ENCODE data around the gene CNIH2. TPM values are rescaled to one million over a fixed set of nuclear protein-coding genes. Genes with fewer than 3 reads are reported as not detected.

CNIH2 gene
- total and polyA plus RNA-seq, 2 experiments from 2014 or later = 4.3 to 9.2 TPM

- no peak for TF ChIP-seq EZH2phosphoT487 (IDR thresholded peaks at IDR 0.05; ENCODE audit: unreplicated experiment)
- TF ChIP-seq ZNF114 (CRISPR knock-in tag; IDR thresholded peaks at IDR 0.05) = no peak
- no peak for TF ChIP-seq POLR2AphosphoS5 (IDR thresholded peaks at IDR 0.05; ENCODE audit: low read depth)
Observed at GRCh38 chr11:66311470-66311964, 33.5 kb downstream of the CNIH2 start (continued).

DNA sequence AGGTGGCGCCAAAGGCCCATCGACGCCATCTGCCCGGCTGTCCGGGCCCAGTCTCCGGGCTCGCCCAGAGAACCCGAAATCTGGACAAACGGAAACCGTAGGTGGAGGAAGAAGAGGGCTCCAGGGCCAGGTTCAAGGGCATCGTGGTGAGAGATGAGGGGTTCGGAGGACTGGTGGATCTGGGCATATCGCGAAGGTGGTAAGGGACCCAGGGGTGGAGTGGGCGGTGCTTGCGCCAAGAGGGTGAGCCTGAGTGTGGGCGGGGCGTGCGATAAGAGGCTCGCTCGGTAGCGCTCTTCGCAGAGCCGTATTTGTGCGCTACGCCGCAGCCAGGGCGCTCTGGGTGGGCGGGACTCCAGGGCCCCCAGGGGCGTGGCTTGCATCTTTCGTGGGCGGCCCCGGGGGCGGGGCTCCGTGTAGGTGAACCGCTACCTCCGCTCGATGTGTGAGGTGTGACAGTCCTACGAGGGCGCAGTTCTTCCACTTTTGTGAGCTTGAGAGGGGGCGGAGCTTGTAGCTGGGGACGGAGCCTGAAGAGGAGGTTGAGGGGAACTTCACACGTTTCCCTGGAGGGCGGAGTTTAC lies 34.1 kb downstream of the CNIH2 start:
- Mint-ChIP-seq H3K27ac (peak overlapping the region; percentile 97), H3K27me3 (ENCODE audit: insufficient read depth, low read depth, poor library complexity) (peaks cover 9% of the 10 kb centered on the region), H3K4me3 (peak overlapping the region; percentile 81), H3K36me3 (ENCODE audit: low read depth) (peaks cover 2% of the 10 kb centered on the region; the same call in 1 of the 3 replicates), H3K9me3 (no peaks in the 10 kb centered on the region), H3K4me1 (peaks cover 25% of the 10 kb centered on the region)
- peak overlapping the region; percentile 84 for H3K4me3 ChIP-seq
- H3K9me2 ChIP-seq (ENCODE audit: insufficient read depth) = no peaks in the 10 kb centered on the region
- TF ChIP-seq CTCF (conservative IDR thresholded peaks at IDR 0.05; ENCODE audit: low read depth in 2 of 2) (peak; percentile 88 to 93), NANOG (IDR thresholded peaks at IDR 0.05; ENCODE audit: borderline replicate concordance) (no peak), CREB1 (CRISPR knock-in tag; IDR thresholded peaks at IDR 0.05; ENCODE audit: low read depth) (peak; percentile 63)
- H3K27me3 ChIP-seq (ENCODE audit: insufficient read depth) = no peaks in the 10 kb centered on the region
- H3K27ac ChIP-seq (ENCODE audit: low read depth) = peak overlapping the region; percentile 92
- H3K36me3 ChIP-seq (ENCODE audit: insufficient read depth) = no peaks in the 10 kb centered on the region
- no peaks in the 10 kb centered on the region for H3K79me2 ChIP-seq (replicated peaks; ENCODE audit: insufficient read depth)
- peak overlapping the region; percentile 90 for H3K4me2 ChIP-seq
- DNase-seq (ENCODE audit: low spot score) (peak; percentile 94), ATAC-seq (peak; percentile 55)
- H4K20me1 ChIP-seq (replicated peaks; ENCODE audit: insufficient read depth) = no peaks in the 10 kb centered on the region
- peaks cover 12% of the 10 kb centered on the region; the same call in 1 of the 2 replicates for H3F3A ChIP-seq (replicated peaks; ENCODE audit: low read depth)
- H3K4me1 ChIP-seq (ENCODE audit: insufficient read depth) = peaks cover 17% of the 10 kb centered on the region
- H2AFZ ChIP-seq = peak overlapping the region; percentile 99

GRCh38 chr11:66312549-66313320 lies 34.8 kb downstream of the CNIH2 start:
- peaks cover 9% of the 10 kb centered on the region for H3K27me3 Mint-ChIP-seq (ENCODE audit: insufficient read depth, low read depth, poor library complexity)

More at GRCh38 chr11:66312549-66313320, 34.8 kb downstream of the CNIH2 start:
- Histone ChIP-seq H3K36me3 (ENCODE audit: insufficient read depth) (no peaks in the 10 kb centered on the region), H3K9me2 (ENCODE audit: insufficient read depth) (no peaks in the 10 kb centered on the region), H3K79me2 (replicated peaks; ENCODE audit: insufficient read depth) (no peaks in the 10 kb centered on the region), H2AFZ (peak overlapping the region; percentile 99), H4K20me1 (replicated peaks; ENCODE audit: insufficient read depth) (no peaks in the 10 kb centered on the region), H3K27me3 (ENCODE audit: insufficient read depth) (no peaks in the 10 kb centered on the region), H3K4me2 (peak overlapping the region; percentile 90), H3F3A (replicated peaks; ENCODE audit: low read depth) (peaks cover 12% of the 10 kb centered on the region; the same call in 1 of the 2 replicates), H3K27ac (ENCODE audit: low read depth) (peak overlapping the region; percentile 97), H3K4me3 (peak overlapping the region; percentile 84), H3K4me1 (ENCODE audit: insufficient read depth) (peaks cover 22% of the 10 kb centered on the region)
- peak; percentile 78 for ATAC-seq
- Mint-ChIP-seq H3K4me3 (peak overlapping the region; percentile 81), H3K36me3 (ENCODE audit: low read depth) (peaks cover 2% of the 10 kb centered on the region; the same call in 1 of the 3 replicates), H3K4me1 (peaks cover 31% of the 10 kb centered on the region), H3K27ac (peak overlapping the region; percentile 97), H3K9me3 (no peaks in the 10 kb centered on the region)
- no peak for TF ChIP-seq POLR2AphosphoS5 (IDR thresholded peaks at IDR 0.05; ENCODE audit: low read depth)
- TF ChIP-seq CREB1 (CRISPR knock-in tag; IDR thresholded peaks at IDR 0.05; ENCODE audit: low read depth) = 0 out of 2 replicates have a peak, but pooled peaks have one; percentile 18
- DNase-seq (ENCODE audit: low spot score) = peak; percentile 99

All from GM23338 (cell line).